Ovary (tissue), 10 donors: ENCODE measurements around the gene GRIK1. TPM values are rescaled to one million over a fixed set of nuclear protein-coding genes. Genes with fewer than 3 reads are reported as not detected.

Experiments
- DNase-seq, 5 donors: peaks; one replicate each; pipeline ENCODE4 v3.0.0-alpha.2; 2019 to 2020
- H3K27ac ChIP-seq, 2 donors: fragments of 200-600 bp; one replicate each; pipeline versions ENCODE4 v1.5.1 to v1.8.0; 2019 to 2022
- H3K27me3 ChIP-seq: fragments of 200-600 bp; one replicate; pipeline ENCODE4 v1.8.0; 2022
- H3K36me3 ChIP-seq: fragments of 200-600 bp; sonication (generic); one replicate; pipeline ENCODE4 v1.5.1; 2019
- H3K4me1 ChIP-seq: one replicate; pipeline ENCODE4 v1.8.1; 2013; ENCODE audit warnings: mild to moderate bottlenecking, moderate library complexity; ENCODE audit not compliant: insufficient read depth
- H3K4me3 ChIP-seq: fragments of 200-600 bp; sonication (generic); one replicate; pipeline ENCODE4 v1.5.1; 2017
- H3K9me3 ChIP-seq, 2 donors: fragments of 200-600 bp in 1 of 2; sonication (generic) in 1 of 2; one replicate each; pipeline versions ENCODE4 v1.5.1 to v1.8.1; 2013 to 2019; ENCODE audit warnings: mild to moderate bottlenecking in 1 of 2, moderate library complexity in 1 of 2
- CTCF ChIP-seq, 3 donors: fragments of 450-650 bp in 2 of 3; fragments of 200-600 bp in 1 of 3; IDR thresholded peaks; one replicate each; pipeline versions ENCODE4 v1.5.1 to v1.8.0; 2016 to 2022; ENCODE audit warnings: antibody characterized with exemption in 3 of 3, mild to moderate bottlenecking in 1 of 3
- EP300 ChIP-seq: sonication (generic); formaldehyde crosslinking; IDR thresholded peaks from one replicate; pipeline ENCODE4 v1.6.1; 2017; ENCODE audit warnings: antibody characterized with exemption
- POLR2A ChIP-seq: fragments of 450-650 bp; IDR thresholded peaks from one replicate; pipeline ENCODE4 v1.6.1; 2017; ENCODE audit warnings: antibody characterized with exemption, mild to moderate bottlenecking, moderate library complexity
- WGBS, 3 donors: extraction: QIAGEN DNeasy Blood & Tissue Kit in 1 of 3; methylation state at CpG; one replicate each; pipeline versions ENCODE4 v1.1.5 to v1.1.7; 2013 to 2017; 5-methylcytosine and 5-hydroxymethylcytosine counted together
- intact Hi-C, 4 donors: fragments of 100-400 bp; cut with DNase I; formaldehyde crosslinking; loops; one replicate each; pipeline versions ENCODE4 v1.11.0 to v1.15.1; 2022 to 2023
- long read RNA-seq, 3 donors: library from polyadenylated mRNA in 2 of 3; unstranded in 2 of 3; transcript quantifications; one replicate each; pipeline ENCODE4 v2.0.0 and lab custom pipeline, GENCODE V29; 2021 to 2026
- polyA plus RNA-seq, 2 donors: library from polyadenylated mRNA; stranded (reverse); fragments of 200-250 nt in 1 of 2; fragments of 350-450 nt in 1 of 2; fragmentation: Illumina TruSeq in 1 of 2; extraction: RNeasy Lipid Tissue Mini Kit (QIAGEN cat#74804) in 1 of 2; gene quantifications; one replicate each; pipeline ENCODE4 v1.2.3, GENCODE V29; 2013 to 2014
- total RNA-seq, 7 donors: library from RNA; depleted of rRNA in 2 of 7; stranded (reverse); fragments of >200 nt in 2 of 7; fragmentation: NEBNext Ultra II Directional in 3 of 7; extraction: Animal tissue kit (Norgen Biotek cat#: 25700) in 3 of 7; gene quantifications; one replicate each; pipeline versions ENCODE4 v1.1.0 to v1.2.4, GENCODE V29; 2016 to 2023
- donor health status: DM: no; HTN: no; CAD: no; lungs with moderate emphysema.
- donor health status: DM: no; HTN: no; CAD: no.
- donor health status: Bipolar disorder and iron deficiency.
- donor health status: DM: yes; HTN: yes; CAD: no.
- donor health status: DM: no; HTN: no; CAD: no.
- donor health status: DM: yes; HTN: yes; CAD: no.

Gene GRIK1
- total RNA-seq: under 1 TPM in 3 of 7 donors, not detected in 4; 0.15 to 0.34 (median 0.31) TPM
- polyA plus RNA-seq: 1 to 10 TPM; 1.3 TPM
- long read RNA-seq, donor 1: 0 reads
- long read RNA-seq, donor 2, partial matches to known transcripts: 5 of 5 reads
- long read RNA-seq, donor 2, other reads (novel, unspliced or antisense): 0 of 5 reads
- long read RNA-seq, donor 3: 0 reads

DNA sequence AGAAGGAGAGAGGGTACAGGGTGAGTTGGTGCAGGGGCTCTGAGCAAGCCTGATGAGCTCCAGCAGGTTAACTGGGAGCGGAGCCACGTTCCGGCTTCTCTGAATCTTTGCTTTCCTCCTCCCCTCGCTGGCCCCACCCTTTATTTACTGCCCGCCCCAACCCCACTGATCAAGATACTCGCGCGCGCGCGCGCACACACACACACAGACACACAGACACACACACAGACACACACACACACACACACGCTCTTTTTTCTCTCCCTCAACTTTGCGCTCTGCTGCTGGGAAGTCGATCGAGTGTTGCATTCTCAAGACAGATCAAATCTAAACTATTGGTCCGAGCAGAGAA lies at the start of gene GRIK1:
TSS of gene GRIK1 (minus strand) at position 73 of the 352 bp plus-strand sequence.
- H3K4me1 ChIP-seq: peaks cover 9% of the 10 kb centered on the region
- intact Hi-C loops: no loop called here
- no peak within 1 kb of the TSS for H3K27ac ChIP-seq
- DNase-seq: no peak
- H3K27me3 ChIP-seq: no peaks in the 10 kb centered on the region
- H3K9me3 ChIP-seq: no peaks in the 10 kb centered on the region
- WGBS, 3 donors: 0 to 1% (median 0%) methylated on average over 17 of the region's 17 CpGs
- H3K4me3 ChIP-seq: no peak within 1 kb of the TSS
- TF ChIP-seq CTCF (IDR thresholded peaks at IDR 0.05) (no peak), EP300 (no peak), POLR2A (no peak)
- H3K36me3 ChIP-seq: no peaks in the 10 kb centered on the region

DNA sequence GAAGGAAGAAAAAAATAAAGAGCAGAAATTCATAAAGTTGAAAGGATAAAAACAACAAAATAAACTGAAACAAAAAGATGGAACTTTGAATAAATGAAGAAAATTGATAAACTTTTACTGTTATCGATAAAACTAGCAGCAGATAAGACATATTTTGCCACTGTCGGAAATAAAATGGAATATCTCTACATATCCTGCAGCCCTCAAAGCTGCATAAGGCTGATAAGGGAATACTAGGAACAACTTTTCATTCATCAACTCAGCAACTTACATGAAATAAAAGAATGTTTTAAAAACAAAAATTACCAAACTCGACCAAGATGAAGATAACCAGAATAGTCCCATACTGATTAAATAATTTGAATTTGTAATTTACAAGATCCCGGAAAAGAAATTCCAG lies 48.0 kb upstream of the GRIK1 start:
- H3K27ac ChIP-seq: no peak overlapping the region
- no peaks in the 10 kb centered on the region for H3K4me1 ChIP-seq
- H3K4me3 ChIP-seq: no peak overlapping the region
- H3K9me3 ChIP-seq: no peaks in the 10 kb centered on the region
- no peaks in the 10 kb centered on the region for H3K36me3 ChIP-seq
- no peak for DNase-seq
- no peaks in the 10 kb centered on the region for H3K27me3 ChIP-seq
- no peak for TF ChIP-seq CTCF (IDR thresholded peaks at IDR 0.05)
- no peak for TF ChIP-seq POLR2A
- intact Hi-C loops: no loop called here
- WGBS, 3 donors: 55 to 78% (median 63%) methylated on average over 4 of the region's 4 CpGs

DNA sequence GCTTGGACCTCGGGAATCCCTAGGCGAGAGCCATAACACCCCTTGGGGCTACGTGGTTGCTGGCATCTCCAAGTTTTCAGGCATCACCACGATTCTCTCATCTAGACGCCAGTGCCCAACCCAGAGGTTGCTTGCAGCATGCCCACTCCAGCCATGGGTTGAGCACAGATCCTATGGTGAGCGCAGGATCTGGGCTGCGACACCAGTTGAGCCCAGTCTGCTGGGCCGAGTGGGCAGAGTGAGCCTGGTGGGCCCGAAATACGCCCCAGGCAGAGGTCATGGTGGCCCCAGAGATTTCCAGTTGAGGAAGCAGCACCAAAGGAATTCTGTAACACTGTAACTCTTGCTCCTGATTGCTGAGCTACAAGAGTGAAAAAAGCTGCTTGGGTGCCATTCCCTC lies 46.1 kb upstream of the GRIK1 start:
- no peaks in the 10 kb centered on the region for H3K9me3 ChIP-seq
- H3K27ac ChIP-seq: no peak overlapping the region
- H3K4me3 ChIP-seq: no peak overlapping the region
- H3K27me3 ChIP-seq: no peaks in the 10 kb centered on the region
- no peaks in the 10 kb centered on the region for H3K4me1 ChIP-seq
- TF ChIP-seq CTCF (IDR thresholded peaks at IDR 0.05) (no peak), EP300 (no peak), POLR2A (no peak)
- DNase-seq: no peak
- intact Hi-C loops: no loop called here
- WGBS, 3 donors: 82 to 92% (median 89%) methylated on average over 10 of the region's 10 CpGs
- H3K36me3 ChIP-seq: no peaks in the 10 kb centered on the region

- no peak overlapping the region for H3K27ac ChIP-seq
- no peaks in the 10 kb centered on the region for H3K9me3 ChIP-seq
- intact Hi-C loops: no loop called here
- no peak overlapping the region for H3K4me3 ChIP-seq
- TF ChIP-seq POLR2A (no peak), EP300 (no peak), CTCF (IDR thresholded peaks at IDR 0.05) (no peak)
- H3K27me3 ChIP-seq: no peaks in the 10 kb centered on the region
- DNase-seq: no peak
- no peaks in the 10 kb centered on the region for H3K36me3 ChIP-seq
- H3K4me1 ChIP-seq: no peaks in the 10 kb centered on the region
- WGBS, 3 donors: 49 to 64% (median 51%) methylated on average over 1 of the region's 1 CpG
Measured at GRCh38 chr21:29979043-29979442, 39.2 kb upstream of the GRIK1 start.
